Stimulated activated memory B cell treated with anti-CD40 and anti-IgM and Interleukin-4, amounts not matched to agents 10 μg/mL and 1 μg/mL and 100 μg/mL, for 72 hours (primary cell): Measurements from ENCODE around the gene BEST4.
A peak's percentile ranks its signal among the peaks of the same experiment; 100 is the strongest.
"Not testable (repeated sequence)": the region's sequence is repeated elsewhere in the genome, so short reads cannot be mapped to it uniquely, and the experiment has no call there.

Experiments used
- ATAC-seq: fragments of 150-1000 bp; cut with Tn5 transposase; 2 replicates; pipeline ENCODE4 v1.10.0; 2021
- H3K27ac Mint-ChIP-seq: one replicate; pipeline ENCODE4 v1.8.0; 2022; ENCODE audit warnings: mild to moderate bottlenecking, mixed read lengths
- H3K27me3 Mint-ChIP-seq: one replicate; pipeline ENCODE4 v1.8.0; 2022; ENCODE audit warnings: mixed read lengths
- H3K36me3 Mint-ChIP-seq: one replicate; pipeline ENCODE4 v1.8.0; 2022; ENCODE audit warnings: mixed read lengths
- H3K4me1 Mint-ChIP-seq: one replicate; pipeline ENCODE4 v1.8.0; 2022; ENCODE audit warnings: mixed read lengths
- H3K4me3 Mint-ChIP-seq: one replicate; pipeline ENCODE4 v1.8.0; 2022; ENCODE audit warnings: mild to moderate bottlenecking, moderate library complexity, mixed read lengths
- H3K9me3 Mint-ChIP-seq: one replicate; pipeline ENCODE4 v1.8.0; 2022; ENCODE audit warnings: mixed read lengths

Gene BEST4

GRCh38 chr1:44788120-44788860 lies at the start of gene BEST4:
TSS of gene BEST4 (minus strand) at chr1:44788170. CDS start at chr1:44787705, 465 bp downstream.
- Mint-ChIP-seq H3K9me3 (no peaks in the 10 kb centered on the region), H3K27ac (peak within 1 kb of the TSS; percentile 79), H3K4me3 (no peak within 1 kb of the TSS), H3K4me1 (peaks cover 32% of the 10 kb centered on the region), H3K27me3 (no peaks in the 10 kb centered on the region), H3K36me3 (no peaks in the 10 kb centered on the region)
- ATAC-seq, result no peak

- no peak overlapping the region for H3K4me3 Mint-ChIP-seq
- H3K4me1 Mint-ChIP-seq, result peaks cover 18% of the 10 kb centered on the region
- H3K36me3 Mint-ChIP-seq, result no peaks in the 10 kb centered on the region
- ATAC-seq, result peak; percentile 94
- H3K27me3 Mint-ChIP-seq, result peaks cover 15% of the 10 kb centered on the region
- H3K9me3 Mint-ChIP-seq, result no peaks in the 10 kb centered on the region
- peak overlapping the region; percentile 12 for H3K27ac Mint-ChIP-seq
Measured at GRCh38 chr1:44835738-44836675, 48.0 kb upstream of the BEST4 start.

GRCh38 chr1:44834328-44834727 lies 46.4 kb upstream of the BEST4 start:
- peaks cover 7% of the 10 kb centered on the region for H3K27me3 Mint-ChIP-seq
- H3K4me1 Mint-ChIP-seq, result peaks cover 18% of the 10 kb centered on the region
- no peak overlapping the region for H3K4me3 Mint-ChIP-seq
- no peaks in the 10 kb centered on the region for H3K9me3 Mint-ChIP-seq
- no peaks in the 10 kb centered on the region for H3K36me3 Mint-ChIP-seq
- peak overlapping the region; percentile 9 for H3K27ac Mint-ChIP-seq
- ATAC-seq, result no peak

- Mint-ChIP-seq H3K9me3 (no peaks in the 10 kb centered on the region), H3K27ac (no peak overlapping the region), H3K27me3 (no peaks in the 10 kb centered on the region), H3K4me1 (peaks cover 18% of the 10 kb centered on the region), H3K4me3 (no peak overlapping the region), H3K36me3 (no peaks in the 10 kb centered on the region)
- ATAC-seq, result no peak
Measured at GRCh38 chr1:44832056-44832705, 44.2 kb upstream of the BEST4 start.

- no peak for ATAC-seq
- Mint-ChIP-seq H3K27ac (no peak overlapping the region), H3K27me3 (no peaks in the 10 kb centered on the region), H3K9me3 (no peaks in the 10 kb centered on the region), H3K36me3 (no peaks in the 10 kb centered on the region), H3K4me1 (peaks cover 18% of the 10 kb centered on the region), H3K4me3 (no peak overlapping the region)
Measured at GRCh38 chr1:44831516-44831915, 43.5 kb upstream of the BEST4 start.

GRCh38 chr1:44830900-44831304 lies 42.9 kb upstream of the BEST4 start:
- Mint-ChIP-seq H3K36me3 (no peaks in the 10 kb centered on the region), H3K4me1 (peaks cover 13% of the 10 kb centered on the region), H3K27ac (no peak overlapping the region), H3K4me3 (no peak overlapping the region), H3K9me3 (no peaks in the 10 kb centered on the region), H3K27me3 (no peaks in the 10 kb centered on the region)
- ATAC-seq, result no peak

- Mint-ChIP-seq H3K36me3 (no peaks in the 10 kb centered on the region), H3K4me1 (peaks cover 7% of the 10 kb centered on the region), H3K27ac (no peak overlapping the region), H3K27me3 (no peaks in the 10 kb centered on the region), H3K4me3 (no peak overlapping the region), H3K9me3 (no peaks in the 10 kb centered on the region)
- no peak for ATAC-seq
Measured at GRCh38 chr1:44829506-44830384, 41.8 kb upstream of the BEST4 start.

- no peaks in the 10 kb centered on the region for H3K27me3 Mint-ChIP-seq
- ATAC-seq, result no peak
- no peak overlapping the region for H3K27ac Mint-ChIP-seq
- H3K9me3 Mint-ChIP-seq, result no peaks in the 10 kb centered on the region
- H3K4me3 Mint-ChIP-seq, result no peak overlapping the region
- peaks cover 4% of the 10 kb centered on the region for H3K4me1 Mint-ChIP-seq
- no peaks in the 10 kb centered on the region for H3K36me3 Mint-ChIP-seq
Measured at GRCh38 chr1:44828841-44829440, 41.0 kb upstream of the BEST4 start.

- Mint-ChIP-seq H3K27ac (no peak overlapping the region), H3K27me3 (no peaks in the 10 kb centered on the region), H3K4me1 (no peaks in the 10 kb centered on the region), H3K9me3 (no peaks in the 10 kb centered on the region), H3K36me3 (no peaks in the 10 kb centered on the region), H3K4me3 (no peak overlapping the region)
- ATAC-seq, result no peak
Measured at GRCh38 chr1:44828003-44828651, 40.2 kb upstream of the BEST4 start.

- Mint-ChIP-seq H3K4me3 (no peak overlapping the region), H3K27ac (no peak overlapping the region), H3K36me3 (no peaks in the 10 kb centered on the region), H3K9me3 (no peaks in the 10 kb centered on the region), H3K4me1 (no peaks in the 10 kb centered on the region), H3K27me3 (no peaks in the 10 kb centered on the region)
- ATAC-seq, result no peak
Measured at GRCh38 chr1:44827197-44828002, 39.4 kb upstream of the BEST4 start.

GRCh38 chr1:44826375-44827196 lies 38.6 kb upstream of the BEST4 start:
- Mint-ChIP-seq H3K4me1 (no peaks in the 10 kb centered on the region), H3K36me3 (no peaks in the 10 kb centered on the region), H3K4me3 (no peak overlapping the region), H3K9me3 (no peaks in the 10 kb centered on the region), H3K27me3 (no peaks in the 10 kb centered on the region), H3K27ac (no peak overlapping the region)
- no peak for ATAC-seq

GRCh38 chr1:44824392-44824791 lies 36.4 kb upstream of the BEST4 start:
- not testable (repeated sequence) for H3K9me3 Mint-ChIP-seq, H3K4me3 Mint-ChIP-seq, H3K36me3 Mint-ChIP-seq, ATAC-seq, H3K27me3 Mint-ChIP-seq, H3K27ac Mint-ChIP-seq
- peaks cover 12% of the 10 kb centered on the region for H3K4me1 Mint-ChIP-seq
